Panc1 (cell line): ENCODE data around the gene MS4A7. TPM values are rescaled to one million over a fixed set of nuclear protein-coding genes. Genes with fewer than 3 reads are reported as not detected.

Experiments used
- ATAC-seq: fragments of 200-7000 bp; cut with Tn5 transposase; 2 replicates; pipeline ENCODE4 v1.9.1; 2020; ENCODE audit warnings: mild to moderate bottlenecking, moderate library complexity
- BruUV-seq: library from RNA; stranded (reverse); fragments of 400-500 nt; replicated peaks from 2 replicates; lab custom pipeline; 2021; lab: Mats Ljungman, UMichigan
- CTCF ChIA-PET: fragments of 300-600 bp; sonication (Branson Sonifier 250); formaldehyde crosslinking; loops from one replicate; lab custom pipeline; 2022; ENCODE audit warnings: antibody characterized with exemption; lab: Charles Lee
- POLR2A ChIA-PET: fragments of 300-600 bp; sonication (Branson Sonifier 250); formaldehyde crosslinking; loops from one replicate; lab custom pipeline; 2022; ENCODE audit warnings: antibody characterized with exemption; lab: Charles Lee
- DNase-seq: peaks from one replicate; pipeline ENCODE4 v3.0.0-alpha.2; 2010; ENCODE audit warnings: low read depth, low spot score
- H3K27ac ChIP-seq: 2 replicates; pipeline ENCODE4 v1.5.1; 2011; ENCODE audit warnings: mild to moderate bottlenecking, low read length, inconsistent platforms
- H3K27me3 ChIP-seq: fragments of 200-500 bp; sonication (Bioruptor generic); 2 replicates; pipeline ENCODE4 v1.6.0; 2014; ENCODE audit warnings: low read length, inconsistent platforms; ENCODE audit not compliant: control insufficient read depth, insufficient read depth
- H3K36me3 ChIP-seq: fragments of 200-500 bp; sonication (Bioruptor generic); 2 replicates; pipeline ENCODE4 v1.5.1; 2014; ENCODE audit warnings: inconsistent platforms, mild to moderate bottlenecking, low read length, moderate library complexity; ENCODE audit not compliant: control insufficient read depth, insufficient read depth
- H3K4me1 ChIP-seq: 2 replicates; pipeline ENCODE4 v1.5.1; 2011; ENCODE audit warnings: inconsistent platforms, mild to moderate bottlenecking, low read length, moderate library complexity; ENCODE audit not compliant: control insufficient read depth, insufficient read depth
- H3K4me3 ChIP-seq, 2 experiments: 2 replicates each; pipeline ENCODE4 v1.5.1; 2011 to 2012; ENCODE audit warnings: low read depth in 2 of 2, low read length in 2 of 2, mild to moderate bottlenecking in 2 of 2, inconsistent platforms in 1 of 2, moderate library complexity in 1 of 2
- H3K9me3 ChIP-seq: fragments of 200-500 bp; sonication (Bioruptor generic); 2 replicates; pipeline ENCODE4 v1.5.1; 2014; ENCODE audit warnings: low read depth, mild to moderate bottlenecking, inconsistent platforms, low read length, moderate library complexity; ENCODE audit not compliant: control insufficient read depth, insufficient read depth
- POLR2AphosphoS5 ChIP-seq: IDR thresholded peaks from 2 replicates; pipeline ENCODE4 v1.6.1; 2012; ENCODE audit warnings: mild to moderate bottlenecking, low read depth, low read length, moderate library complexity
- SIN3A ChIP-seq: IDR thresholded peaks from 2 replicates; pipeline ENCODE4 v1.6.1; 2012; ENCODE audit warnings: low read depth, mild to moderate bottlenecking, low read length, moderate library complexity, borderline replicate concordance; ENCODE audit not compliant: insufficient read depth
- TCF7L2 ChIP-seq: IDR thresholded peaks from 2 replicates; pipeline ENCODE4 v1.6.1; 2011; ENCODE audit warnings: mild to moderate bottlenecking, low read depth, low read length, inconsistent platforms
- in situ Hi-C: cut with HindIII; loops from 2 replicates; pipeline ENCODE4 v1.10.0; 2016; ENCODE audit warnings: low sequenced_read_pairs, low pct_unique_long_range_greater_than_20kb
- intact Hi-C: fragments of 100-400 bp; cut with micrococcal nuclease; formaldehyde crosslinking; loops from one replicate; pipeline ENCODE4 v1.10.0; 2022; ENCODE audit not compliant: unreplicated experiment
- total RNA-seq: library from RNA; stranded (reverse); gene quantifications from one replicate; pipeline ENCODE4 v1.2.1, GENCODE V29; 2021; ENCODE audit not compliant: unreplicated experiment
- TF ChIP-seq, protein P1 (sequence below), 2 experiments: IDR thresholded peaks; 2 replicates each; pipeline ENCODE4 v1.6.1; 2011 to 2012; ENCODE audit warnings: low read depth in 2 of 2, control low read depth in 1 of 2, low read length in 1 of 2, mild to moderate bottlenecking in 1 of 2, moderate library complexity in 1 of 2; ENCODE audit not compliant: insufficient read depth in 1 of 2
- TF ChIP-seq, protein P2 (sequence below): fragments of 450-650 bp; IDR thresholded peaks from 2 replicates; pipeline ENCODE4 v1.5.1; 2017; ENCODE audit warnings: mild to moderate bottlenecking

Gene MS4A7
- total RNA-seq, 1 experiment from 2014 or later, result 0.23 TPM

DNA sequence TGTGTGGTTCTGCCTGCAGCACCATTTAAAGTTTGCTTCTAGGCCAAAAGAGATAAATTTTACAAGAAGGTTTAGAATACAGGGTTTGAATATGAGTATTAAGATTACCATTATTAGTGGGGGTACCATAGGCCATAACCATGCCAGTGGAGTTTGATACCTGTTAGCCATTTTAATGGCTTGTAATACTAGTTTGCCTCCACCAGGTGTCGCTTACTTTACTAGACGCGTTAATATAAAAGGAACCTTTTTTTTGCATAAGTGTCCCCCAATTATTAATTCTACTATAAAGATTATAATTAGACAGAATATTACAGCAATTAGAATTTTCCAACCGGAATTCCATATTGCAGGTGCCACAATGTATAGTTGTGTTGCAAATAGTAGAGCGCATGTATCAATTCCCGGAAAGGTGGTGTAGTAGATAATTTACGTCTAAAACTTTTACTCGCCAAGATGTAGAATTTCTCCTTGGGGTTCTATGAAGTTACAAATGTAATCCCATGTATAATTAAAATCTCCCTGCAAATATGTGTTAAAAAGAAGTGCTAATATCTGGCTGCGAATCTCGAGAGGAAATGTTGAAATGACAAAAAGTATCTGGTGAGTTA is 35.1 kb upstream of the MS4A7 start:
- Histone ChIP-seq H3K9me3 (no peaks in the 10 kb centered on the region), H3K4me1 (no peaks in the 10 kb centered on the region), H3K4me3 (no peak overlapping the region), H3K36me3 (no peaks in the 10 kb centered on the region), H3K27me3 (peaks cover 2% of the 10 kb centered on the region; the same call in 1 of the 2 replicates), H3K27ac (no peak overlapping the region)
- BruUV-seq, result no TSS peak
- TF ChIP-seq POLR2AphosphoS5, result no peak
- TF ChIP-seq, protein P1, sequence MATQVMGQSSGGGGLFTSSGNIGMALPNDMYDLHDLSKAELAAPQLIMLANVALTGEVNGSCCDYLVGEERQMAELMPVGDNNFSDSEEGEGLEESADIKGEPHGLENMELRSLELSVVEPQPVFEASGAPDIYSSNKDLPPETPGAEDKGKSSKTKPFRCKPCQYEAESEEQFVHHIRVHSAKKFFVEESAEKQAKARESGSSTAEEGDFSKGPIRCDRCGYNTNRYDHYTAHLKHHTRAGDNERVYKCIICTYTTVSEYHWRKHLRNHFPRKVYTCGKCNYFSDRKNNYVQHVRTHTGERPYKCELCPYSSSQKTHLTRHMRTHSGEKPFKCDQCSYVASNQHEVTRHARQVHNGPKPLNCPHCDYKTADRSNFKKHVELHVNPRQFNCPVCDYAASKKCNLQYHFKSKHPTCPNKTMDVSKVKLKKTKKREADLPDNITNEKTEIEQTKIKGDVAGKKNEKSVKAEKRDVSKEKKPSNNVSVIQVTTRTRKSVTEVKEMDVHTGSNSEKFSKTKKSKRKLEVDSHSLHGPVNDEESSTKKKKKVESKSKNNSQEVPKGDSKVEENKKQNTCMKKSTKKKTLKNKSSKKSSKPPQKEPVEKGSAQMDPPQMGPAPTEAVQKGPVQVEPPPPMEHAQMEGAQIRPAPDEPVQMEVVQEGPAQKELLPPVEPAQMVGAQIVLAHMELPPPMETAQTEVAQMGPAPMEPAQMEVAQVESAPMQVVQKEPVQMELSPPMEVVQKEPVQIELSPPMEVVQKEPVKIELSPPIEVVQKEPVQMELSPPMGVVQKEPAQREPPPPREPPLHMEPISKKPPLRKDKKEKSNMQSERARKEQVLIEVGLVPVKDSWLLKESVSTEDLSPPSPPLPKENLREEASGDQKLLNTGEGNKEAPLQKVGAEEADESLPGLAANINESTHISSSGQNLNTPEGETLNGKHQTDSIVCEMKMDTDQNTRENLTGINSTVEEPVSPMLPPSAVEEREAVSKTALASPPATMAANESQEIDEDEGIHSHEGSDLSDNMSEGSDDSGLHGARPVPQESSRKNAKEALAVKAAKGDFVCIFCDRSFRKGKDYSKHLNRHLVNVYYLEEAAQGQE (IDR thresholded peaks at IDR 0.05; ENCODE audit: insufficient read depth in 1 of 2, low read depth in 2 of 2, low read length in 1 of 2), result no peak
- TF ChIP-seq, protein P2, sequence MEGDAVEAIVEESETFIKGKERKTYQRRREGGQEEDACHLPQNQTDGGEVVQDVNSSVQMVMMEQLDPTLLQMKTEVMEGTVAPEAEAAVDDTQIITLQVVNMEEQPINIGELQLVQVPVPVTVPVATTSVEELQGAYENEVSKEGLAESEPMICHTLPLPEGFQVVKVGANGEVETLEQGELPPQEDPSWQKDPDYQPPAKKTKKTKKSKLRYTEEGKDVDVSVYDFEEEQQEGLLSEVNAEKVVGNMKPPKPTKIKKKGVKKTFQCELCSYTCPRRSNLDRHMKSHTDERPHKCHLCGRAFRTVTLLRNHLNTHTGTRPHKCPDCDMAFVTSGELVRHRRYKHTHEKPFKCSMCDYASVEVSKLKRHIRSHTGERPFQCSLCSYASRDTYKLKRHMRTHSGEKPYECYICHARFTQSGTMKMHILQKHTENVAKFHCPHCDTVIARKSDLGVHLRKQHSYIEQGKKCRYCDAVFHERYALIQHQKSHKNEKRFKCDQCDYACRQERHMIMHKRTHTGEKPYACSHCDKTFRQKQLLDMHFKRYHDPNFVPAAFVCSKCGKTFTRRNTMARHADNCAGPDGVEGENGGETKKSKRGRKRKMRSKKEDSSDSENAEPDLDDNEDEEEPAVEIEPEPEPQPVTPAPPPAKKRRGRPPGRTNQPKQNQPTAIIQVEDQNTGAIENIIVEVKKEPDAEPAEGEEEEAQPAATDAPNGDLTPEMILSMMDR, result peak; percentile 81
- TF ChIP-seq SIN3A, result no peak
- TF ChIP-seq TCF7L2, result no peak
- ATAC-seq (no peak), DNase-seq (no peak)
- intact Hi-C loops, result loop anchor here (5.0 kb wide), 1 partner anchor 76 kb away; no protein-coding TSS in a partner anchor
- CTCF ChIA-PET, result interaction anchor here (1.1 kb wide), 1 partner anchor 26 kb away, joined by 7 read pairs; no protein-coding TSS in a partner anchor
- in situ Hi-C loops, result no loop called here
- POLR2A ChIA-PET, result no interaction called here

DNA sequence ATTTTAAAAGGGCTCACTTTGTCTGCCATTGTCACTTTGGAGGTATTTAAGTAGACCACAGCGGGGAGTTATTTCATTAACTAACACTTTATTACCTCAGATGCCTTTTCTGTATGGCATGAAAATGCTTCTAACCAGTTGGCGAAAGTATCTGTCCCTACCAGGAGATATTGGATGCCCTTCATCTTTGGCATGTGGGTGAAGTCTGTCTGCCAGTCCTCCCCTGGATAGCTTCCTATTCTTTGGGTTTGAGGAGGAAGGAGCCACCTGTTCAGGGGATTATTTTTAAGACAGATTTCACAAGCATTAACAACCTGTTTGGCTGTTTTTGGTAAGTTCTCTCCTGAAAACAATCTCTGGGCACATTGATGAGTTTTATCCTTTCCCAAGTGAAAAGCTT is 34.2 kb upstream of the MS4A7 start:
- TF ChIP-seq TCF7L2 (no peak), POLR2AphosphoS5 (no peak), SIN3A (no peak)
- TF ChIP-seq, protein P2, result no peak
- TF ChIP-seq, protein P1 (IDR thresholded peaks at IDR 0.05; ENCODE audit: insufficient read depth in 1 of 2, low read depth in 2 of 2, low read length in 1 of 2), result no peak
- ChIA-PET POLR2A (no interaction called here), CTCF (no interaction called here)
- no peaks in the 10 kb centered on the region for H3K4me1 ChIP-seq
- ATAC-seq (no peak), DNase-seq (no peak)
- H3K27ac ChIP-seq, result no peak overlapping the region
- H3K9me3 ChIP-seq, result no peaks in the 10 kb centered on the region
- in situ Hi-C loops (no loop called here), intact Hi-C loops (loop anchor here (5.0 kb wide), 1 partner anchor 77 kb away; no protein-coding TSS in a partner anchor)
- no TSS peak for BruUV-seq
- no peaks in the 10 kb centered on the region for H3K36me3 ChIP-seq
- peaks cover 2% of the 10 kb centered on the region; the same call in 1 of the 2 replicates for H3K27me3 ChIP-seq
- no peak overlapping the region for H3K4me3 ChIP-seq
